Lower leg skin (tissue), 4 donors: ENCODE results near the gene NCOR2. TPM values are rescaled to one million over a fixed set of nuclear protein-coding genes. Genes with fewer than 3 reads are reported as not detected.

Experiments
- DNase-seq, 2 donors: peaks; one replicate each; pipeline ENCODE4 v3.0.0-alpha.2; 2019; ENCODE audit warnings: low spot score in 2 of 2
- H3K4me3 ChIP-seq: fragments of 200-600 bp; sonication (generic); 2 replicates; pipeline ENCODE4 v1.5.1; 2017; ENCODE audit warnings: mild to moderate bottlenecking, low read depth; ENCODE audit not compliant: poor library complexity, severe bottlenecking
- CTCF ChIP-seq, 3 donors: fragments of 450-650 bp; IDR thresholded peaks; one replicate each; pipeline ENCODE4 v1.5.1; 2016; ENCODE audit warnings: antibody characterized with exemption in 3 of 3, mild to moderate bottlenecking in 3 of 3, moderate library complexity in 2 of 3
- POLR2A ChIP-seq, 2 donors: fragments of 450-650 bp; IDR thresholded peaks; one replicate each; pipeline ENCODE4 v1.6.1; 2016 to 2017; ENCODE audit warnings: antibody characterized with exemption in 2 of 2, mild to moderate bottlenecking in 1 of 2, moderate library complexity in 1 of 2
- WGBS, 2 donors: methylation state at CpG; one replicate each; pipeline ENCODE4 v1.1.5; 2018; 5-methylcytosine and 5-hydroxymethylcytosine counted together
- intact Hi-C: fragments of 100-400 bp; cut with DNase I; formaldehyde crosslinking; loops from one replicate; pipeline ENCODE4 v1.15.0; 2023; ENCODE audit warnings: low total_unique reads
- total RNA-seq, 4 donors: library from RNA; depleted of rRNA; stranded (reverse); fragments of >200 nt; gene quantifications; one replicate each; pipeline ENCODE4 v1.1.0, GENCODE V29; 2016

The NCOR2 gene
- total RNA-seq, 4 donors from 2014 or later, result 92.1 to 262 (median 137) TPM

GRCh38 chr12:124582108-124582424 lies 14.7 kb upstream of the NCOR2 start:
- no peak overlapping the region for H3K4me3 ChIP-seq
- no peak for DNase-seq
- intact Hi-C loops, result no loop called here
- no peak for TF ChIP-seq CTCF (IDR thresholded peaks at IDR 0.05)
- WGBS, 2 donors, result 65 to 77% methylated on average over 5 of the region's 5 CpGs

GRCh38 chr12:124581307-124582107 lies 14.1 kb upstream of the NCOR2 start:
- no peak for DNase-seq
- TF ChIP-seq POLR2A (IDR thresholded peaks at IDR 0.05), result no peak
- no peak for TF ChIP-seq CTCF (IDR thresholded peaks at IDR 0.05)
- no peak overlapping the region for H3K4me3 ChIP-seq
- intact Hi-C loops, result no loop called here
- WGBS, 2 donors, result 78 to 79% methylated on average over 15 of the region's 15 CpGs

GRCh38 chr12:124579921-124580517 lies 12.6 kb upstream of the NCOR2 start:
- intact Hi-C loops, result no loop called here
- H3K4me3 ChIP-seq, result no peak overlapping the region
- WGBS, 2 donors, result 85 to 95% methylated on average over 5 of the region's 5 CpGs
- DNase-seq, result no peak
- no peak for TF ChIP-seq POLR2A (IDR thresholded peaks at IDR 0.05)
- TF ChIP-seq CTCF (IDR thresholded peaks at IDR 0.05), result no peak

- intact Hi-C loops, result no loop called here
- WGBS, 2 donors, result 70 to 77% methylated on average over 3 of the region's 3 CpGs
- H3K4me3 ChIP-seq, result no peak overlapping the region
These were observed 11.4 kb upstream of the NCOR2 start for GRCh38 chr12:124578854-124579253.

GRCh38 chr12:124578445-124578844 lies 11.0 kb upstream of the NCOR2 start:
- intact Hi-C loops, result no loop called here
- TF ChIP-seq POLR2A (IDR thresholded peaks at IDR 0.05) (no peak), CTCF (IDR thresholded peaks at IDR 0.05) (no peak)
- WGBS, 2 donors, result 72 to 73% methylated on average over 8 of the region's 8 CpGs
- no peak overlapping the region for H3K4me3 ChIP-seq
- no peak for DNase-seq

More at GRCh38 chr12:124578854-124579253, 11.4 kb upstream of the NCOR2 start:
- TF ChIP-seq CTCF (IDR thresholded peaks at IDR 0.05), result no peak
- TF ChIP-seq POLR2A (IDR thresholded peaks at IDR 0.05), result no peak
- no peak for DNase-seq
